H1 (cell line): ENCODE data around the gene FES. TPM values are rescaled to one million over a fixed set of nuclear protein-coding genes. Genes with fewer than 3 reads are reported as not detected.

Source experiments
- CTCF ChIA-PET: fragments of 300-600 bp; sonication (Branson Sonifier 250); formaldehyde crosslinking; loops from one replicate; lab custom pipeline; 2021; ENCODE audit not compliant: partially characterized antibody; lab: Charles Lee
- POLR2A ChIA-PET: fragments of 300-600 bp; sonication (Branson Sonifier 250); formaldehyde crosslinking; loops from one replicate; lab custom pipeline; 2021; ENCODE audit warnings: inconsistent platforms; ENCODE audit not compliant: partially characterized antibody; lab: Charles Lee
- DNase-seq, 2 experiments: peaks; one replicate each; pipeline versions ENCODE4 v3.0.0 to v3.0.0-alpha.2; 2010 to 2022; ENCODE audit warnings: low spot score in 2 of 2, low read depth in 1 of 2, mixed read lengths in 1 of 2
- FAIRE-seq: peaks from 2 replicates; lab custom pipeline; 2011; peaks lifted over from hg19 to GRCh38; lab: Jason Lieb, UNC
- H2AFZ ChIP-seq: 2 replicates; pipeline ENCODE4 v1.8.1; 2012; ENCODE audit warnings: low read length, inconsistent platforms
- H2AK5ac ChIP-seq: 2 replicates; pipeline ENCODE4 v1.6.1; 2013; ENCODE audit warnings: low read depth, low read length
- H2BK120ac ChIP-seq: replicated peaks from 2 replicates; pipeline ENCODE3; 2013; ENCODE audit warnings: low read depth, low read length, inconsistent platforms
- H2BK12ac ChIP-seq: 2 replicates; pipeline ENCODE4 v1.6.1; 2013; ENCODE audit warnings: low read depth, low read length
- H2BK15ac ChIP-seq: 2 replicates; pipeline ENCODE4 v1.6.1; 2013; ENCODE audit warnings: low read length
- H2BK20ac ChIP-seq: 2 replicates; pipeline ENCODE4 v1.6.1; 2013; ENCODE audit warnings: low read length
- H2BK5ac ChIP-seq: 2 replicates; pipeline ENCODE4 v1.6.1; 2013; ENCODE audit warnings: low read depth, low read length
- H3K14ac ChIP-seq: 2 replicates; pipeline ENCODE4 v1.6.1; 2013; ENCODE audit warnings: inconsistent platforms; ENCODE audit not compliant: insufficient read length
- H3K18ac ChIP-seq: 2 replicates; pipeline ENCODE4 v1.6.1; 2013; ENCODE audit warnings: low read length; ENCODE audit errors: extremely low read depth
- H3K23ac ChIP-seq: 2 replicates; pipeline ENCODE4 v1.6.1; 2013; ENCODE audit warnings: inconsistent platforms; ENCODE audit not compliant: insufficient read length
- H3K23me2 ChIP-seq: 2 replicates; pipeline ENCODE4 v1.6.1; 2013; ENCODE audit warnings: low read depth, low read length
- H3K27ac ChIP-seq: 2 replicates; pipeline ENCODE4 v1.6.1; 2011; ENCODE audit warnings: low read depth, low read length, inconsistent platforms
- H3K27me3 ChIP-seq, 4 experiments: replicated peaks in 1 of 4; 1 replicate in 1 of 4; 2 replicates in 3 of 4; pipeline versions ENCODE4 v1.6.1 to v1.8.1; 2011 to 2013; ENCODE audit warnings: low read length in 3 of 4, mild to moderate bottlenecking in 3 of 4, inconsistent platforms in 2 of 4, mixed read lengths in 2 of 4, moderate library complexity in 1 of 4; ENCODE audit not compliant: control insufficient read depth in 3 of 4, insufficient read depth in 3 of 4; ENCODE audit errors: extremely low read depth in 1 of 4
- H3K36me3 ChIP-seq, 4 experiments: 2 replicates each; pipeline versions ENCODE4 v1.6.1 to v1.8.1; 2011 to 2013; ENCODE audit warnings: mild to moderate bottlenecking in 4 of 4, low read length in 3 of 4, moderate library complexity in 2 of 4, control low read depth in 1 of 4, inconsistent platforms in 1 of 4; ENCODE audit not compliant: insufficient read depth in 4 of 4, control insufficient read depth in 2 of 4
- H3K4ac ChIP-seq: replicated peaks from 2 replicates; pipeline ENCODE3; 2013; ENCODE audit warnings: low read length, low read depth, mixed read lengths, inconsistent platforms; ENCODE audit not compliant: insufficient read length
- H3K4me1 ChIP-seq, 4 experiments: replicated peaks in 1 of 4; 1 replicate in 1 of 4; 2 replicates in 3 of 4; pipeline versions ENCODE4 v1.6.1 to v1.8.1; 2011 to 2013; ENCODE audit warnings: low read length in 3 of 4, inconsistent platforms in 2 of 4, mixed read lengths in 1 of 4; ENCODE audit not compliant: insufficient read depth in 4 of 4, control insufficient read depth in 3 of 4
- H3K4me2 ChIP-seq, 2 experiments: 2 replicates each; pipeline versions ENCODE4 v1.6.1 to v1.8.1; 2011 to 2013; ENCODE audit warnings: low read depth in 2 of 2, low read length in 2 of 2, control low read depth in 1 of 2, inconsistent platforms in 1 of 2, mild to moderate bottlenecking in 1 of 2; ENCODE audit not compliant: insufficient read depth in 1 of 2
- H3K4me3 ChIP-seq, 4 experiments: fragments of 200-600, 300-600 bp in 1 of 4; sonication (generic), shearing (Covaris generic), sonication (Bioruptor Twin) in 1 of 4; 2 replicates each; pipeline versions ENCODE4 v1.5.1 to v1.8.1; 2011 to 2016; ENCODE audit warnings: low read length in 4 of 4, low read depth in 3 of 4, control low read depth in 2 of 4, inconsistent platforms in 2 of 4, mild to moderate bottlenecking in 2 of 4, mixed read lengths in 1 of 4, moderate library complexity in 1 of 4; ENCODE audit not compliant: insufficient read depth in 2 of 4; ENCODE audit errors: extremely low read depth in 1 of 4
- H3K56ac ChIP-seq: replicated peaks from 2 replicates; pipeline ENCODE3; 2013; ENCODE audit warnings: low read depth, mild to moderate bottlenecking, mixed read lengths, low read length, inconsistent platforms; ENCODE audit not compliant: insufficient read length
- H3K79me1 ChIP-seq: 2 replicates; pipeline ENCODE4 v1.6.1; 2013; ENCODE audit warnings: low read depth, low read length, control low read depth
- H3K79me2 ChIP-seq, 2 experiments: 2 replicates each; pipeline versions ENCODE4 v1.6.1 to v1.8.1; 2012 to 2013; ENCODE audit warnings: low read length in 2 of 2, mild to moderate bottlenecking in 2 of 2, inconsistent platforms in 1 of 2; ENCODE audit not compliant: insufficient read depth in 2 of 2, control insufficient read depth in 1 of 2
- H3K9ac ChIP-seq, 4 experiments: replicated peaks in 1 of 4; 1 replicate in 1 of 4; 2 replicates in 3 of 4; pipeline versions ENCODE4 v1.6.1 to v1.8.1; 2011 to 2013; ENCODE audit warnings: low read depth in 3 of 4, low read length in 3 of 4, control low read depth in 2 of 4, mild to moderate bottlenecking in 2 of 4, moderate library complexity in 2 of 4, inconsistent platforms in 1 of 4; ENCODE audit errors: extremely low read depth in 1 of 4
- H3K9me3 ChIP-seq, 2 experiments: 2 replicates each; pipeline versions ENCODE4 v1.6.1 to v1.8.1; 2012 to 2013; ENCODE audit warnings: mild to moderate bottlenecking in 2 of 2, moderate library complexity in 2 of 2, control low read depth in 1 of 2, inconsistent platforms in 1 of 2, low read depth in 1 of 2, low read length in 1 of 2, mixed read lengths in 1 of 2; ENCODE audit not compliant: insufficient read depth in 2 of 2
- H4K20me1 ChIP-seq, 2 experiments: replicated peaks in 1 of 2; 2 replicates each; pipeline versions ENCODE3 to v1.8.1; 2011 to 2013; ENCODE audit warnings: inconsistent platforms in 2 of 2, low read length in 2 of 2, mild to moderate bottlenecking in 1 of 2; ENCODE audit not compliant: insufficient read depth in 2 of 2, control insufficient read depth in 1 of 2
- H4K5ac ChIP-seq: 2 replicates; pipeline ENCODE4 v1.6.1; 2013; ENCODE audit warnings: low read length, low read depth, mixed read lengths, inconsistent platforms; ENCODE audit not compliant: insufficient read length
- H4K8ac ChIP-seq: 2 replicates; pipeline ENCODE4 v1.8.0; 2013; ENCODE audit warnings: mild to moderate bottlenecking, moderate library complexity, low read length, inconsistent platforms; ENCODE audit not compliant: insufficient read depth; ENCODE audit errors: extremely low read depth
- H4K91ac ChIP-seq: replicated peaks from 2 replicates; pipeline ENCODE3; 2013; ENCODE audit warnings: low read length, mixed read lengths, inconsistent platforms; ENCODE audit not compliant: insufficient read length
- ASH2L ChIP-seq: fragments of 200-600, 300-600 bp; sonication (generic); IDR thresholded peaks from one replicate; pipeline ENCODE4 v1.7.1; 2017; ENCODE audit warnings: low read length
- CEBPB ChIP-seq: IDR thresholded peaks from 2 replicates; pipeline ENCODE4 v1.6.1; 2012; ENCODE audit warnings: low read depth, low read length
- CTBP2 ChIP-seq: IDR thresholded peaks from 2 replicates; pipeline ENCODE4 v1.7.0; 2011; ENCODE audit warnings: borderline replicate concordance, mild to moderate bottlenecking, moderate library complexity, mixed read lengths, low read length; ENCODE audit not compliant: insufficient read depth, insufficient read length
- EGR1 ChIP-seq: IDR thresholded peaks from 2 replicates; pipeline ENCODE4 v1.6.1; 2011; ENCODE audit warnings: low read depth, low read length, borderline replicate concordance
- FOSL1 ChIP-seq: IDR thresholded peaks from 2 replicates; pipeline ENCODE4 v1.6.1; 2011; ENCODE audit warnings: mild to moderate bottlenecking, low read depth, low read length, moderate library complexity; ENCODE audit not compliant: insufficient read depth
- JUND ChIP-seq: IDR thresholded peaks from 2 replicates; pipeline ENCODE4 v1.6.1; 2011; ENCODE audit warnings: mild to moderate bottlenecking, improper control_type of control experiment, low read length
- PHF8 ChIP-seq: fragments of 200-600 bp; sonication (generic); conservative IDR thresholded peaks from 2 replicates; pipeline ENCODE4 v1.7.1; 2012; ENCODE audit warnings: low read depth, mild to moderate bottlenecking, inconsistent platforms, low read length, moderate library complexity
- RFX5 ChIP-seq: IDR thresholded peaks from 2 replicates; pipeline ENCODE4 v1.6.1; 2011; ENCODE audit warnings: low read depth, low read length, improper control_type of control experiment, borderline replicate concordance
- SIX5 ChIP-seq: IDR thresholded peaks from 2 replicates; pipeline ENCODE4 v1.6.1; 2011; ENCODE audit warnings: mild to moderate bottlenecking, low read depth, low read length
- SUZ12 ChIP-seq: fragments of 200-600 bp; sonication (generic); IDR thresholded peaks from 2 replicates; pipeline ENCODE4 v1.6.1; 2012; ENCODE audit warnings: mild to moderate bottlenecking, inconsistent platforms, low read length, moderate library complexity, mixed read lengths
- ZNF274 ChIP-seq: IDR thresholded peaks from 2 replicates; pipeline ENCODE4 v1.7.0; 2012; ENCODE audit warnings: low read length, borderline replicate concordance; ENCODE audit errors: extremely low read depth
- WGBS, 2 experiments: shearing (Covaris generic) in 1 of 2; methylation state at CpG; one replicate each; pipeline versions ENCODE4 v1.1.6 to v1.1.7; 2013 to 2015; ENCODE audit warnings: low lambda C conversion rate in 2 of 2, mixed read lengths in 2 of 2, inconsistent platforms in 1 of 2, low coverage in 1 of 2, missing lambda C conversion rate in 1 of 2; ENCODE audit not compliant: insufficient replicate concordance in 2 of 2, insufficient coverage in 1 of 2, insufficient read length in 1 of 2; ENCODE audit errors: extremely low coverage in 1 of 2, missing lambda C conversion rate in 1 of 2; 5-methylcytosine and 5-hydroxymethylcytosine counted together
- polyA plus RNA-seq, 7 experiments: library from polyadenylated mRNA; depleted of rRNA in 3 of 7; stranded (reverse) in 5 of 7; unstranded in 2 of 7; fragments of >200 nt in 5 of 7; fragments of 200-250 nt in 2 of 7; gene quantifications; 1 replicate in 5 of 7; 2 replicates in 1 of 7; 4 replicates in 1 of 7; pipeline versions ENCODE4 v1.2.1 to v1.2.3, GENCODE V29; 2011 to 2013; ENCODE audit warnings: missing spikeins in 2 of 7, mixed read lengths in 2 of 7
- total RNA-seq: library from RNA; stranded (reverse); fragmentation: NEBNext Ultra II Directional; extraction: Animal tissue kit (Norgen Biotek cat#: 25700); gene quantifications from 2 replicates; pipeline ENCODE4 v1.2.1, GENCODE V29; 2021

The FES gene
- total and polyA plus RNA-seq, 2 of the 8 experiments (the other 6 are each of a cell fraction or from before 2014, with no cell fraction given), result 8.5 to 8.6 TPM

GRCh38 chr15:90931828-90932659 is 47.7 kb downstream of the FES start, which contains the start of gene HDDC3:
TSS of gene HDDC3 (minus strand) at chr15:90932549. CDS start at chr15:90932540, 9 bp downstream.
- FAIRE-seq, result no peak
- Histone ChIP-seq H3K27me3 (0 out of 7 replicates have a peak, but pooled peaks cover 0 to 4% (median 0%) of the 10 kb centered on the region in 4 experiments), H3K27ac (peak within 1 kb of the TSS; percentile 39; the same call in 1 of the 2 replicates)
- TF ChIP-seq RFX5 (no peak), JUND (peak; percentile 48; the same call in 1 of the 2 replicates), PHF8 (peak; percentile 82), EGR1 (no peak), CTBP2 (no peak), ZNF274 (no peak), CEBPB (no peak), SIX5 (no peak), FOSL1 (no peak), ASH2L (peak; percentile 55), SUZ12 (no peak)

More at GRCh38 chr15:90931828-90932659, 47.7 kb downstream of the FES start, which contains the start of gene HDDC3:
- DNase-seq, result peak in 1 of 2 experiments; percentile 99
- H3K9me3 ChIP-seq, result no peaks in the 10 kb centered on the region
- H3K9ac ChIP-seq, result peak within 1 kb of the TSS; percentile 25 to 62 (median 58)
- ChIA-PET POLR2A (interaction anchor here (0.6 to 5.0 kb wide), 10 partner anchors 10 to 262 kb away, joined by 3 to 24 read pairs (median 3); partner anchors contain the start of genes BLM, MAN2A2 and RCCD1), CTCF (interaction anchor here (0.5 to 20.7 kb wide), 59 partner anchors 10 to 921 kb away, joined by 3 to 306 read pairs (median 4); partner anchors contain the start of genes BLM, FES, FURIN and MAN2A2)
- peak within 1 kb of the TSS; percentile 58 to 83 (median 76) for H3K4me3 ChIP-seq
- H4K8ac ChIP-seq, result peak within 1 kb of the TSS; percentile 86
- no peak within 1 kb of the TSS for H3K23ac ChIP-seq
- no peak within 1 kb of the TSS for H3K56ac ChIP-seq
- H4K20me1 ChIP-seq, result peaks cover 0 to 1% of the 10 kb centered on the region in 2 experiments
- no peak within 1 kb of the TSS for H2BK20ac ChIP-seq
- H2BK12ac ChIP-seq, result peak within 1 kb of the TSS; percentile 27; the same call in 1 of the 2 replicates
- peak within 1 kb of the TSS; percentile 54; the same call in 1 of the 2 replicates for H2BK15ac ChIP-seq
- peak within 1 kb of the TSS; percentile 100 for H2AFZ ChIP-seq
- no peak within 1 kb of the TSS for H3K14ac ChIP-seq
- no peaks in the 10 kb centered on the region; the same call in 1 of the 2 replicates for H3K79me1 ChIP-seq
- peak within 1 kb of the TSS; percentile 8 for H4K91ac ChIP-seq
- no peaks in the 10 kb centered on the region for H3K79me2 ChIP-seq
- peak within 1 kb of the TSS; percentile 25 for H3K4ac ChIP-seq
- peak within 1 kb of the TSS; percentile 62 for H4K5ac ChIP-seq
- peaks cover 11% of the 10 kb centered on the region; the same call in 1 of the 2 replicates for H3K23me2 ChIP-seq
- peak within 1 kb of the TSS; percentile 47 to 93 for H3K4me2 ChIP-seq
- peaks cover 0 to 13% (median 7%) of the 10 kb centered on the region in 4 experiments; a peak in 6 of 7 replicates for H3K4me1 ChIP-seq
- H2AK5ac ChIP-seq, result no peak within 1 kb of the TSS
- H3K36me3 ChIP-seq, result peaks cover 0 to 4% (median 1%) of the 10 kb centered on the region in 4 experiments; a peak in 1 of 8 replicates
- peak within 1 kb of the TSS; percentile 84; the same call in 1 of the 2 replicates for H3K18ac ChIP-seq
- WGBS, 2 experiments, result 3% methylated on average over 51 of the region's 52 CpGs; no CpG with 5 or more reads in 1 of the 2 experiments
- peak within 1 kb of the TSS; percentile 83; the same call in 1 of the 2 replicates for H2BK5ac ChIP-seq
- no peak within 1 kb of the TSS for H2BK120ac ChIP-seq
